Measurements from ENCODE around the gene MIER3. TPM values are rescaled to one million over a fixed set of nuclear protein-coding genes. Genes with fewer than 3 reads are reported as not detected.

Gene MIER3
- total and polyA plus RNA-seq, 2 of the 13 experiments (the other 11 are each of a cell fraction or from before 2014, with no cell fraction given): 14.6 to 38.8 TPM

DNA sequence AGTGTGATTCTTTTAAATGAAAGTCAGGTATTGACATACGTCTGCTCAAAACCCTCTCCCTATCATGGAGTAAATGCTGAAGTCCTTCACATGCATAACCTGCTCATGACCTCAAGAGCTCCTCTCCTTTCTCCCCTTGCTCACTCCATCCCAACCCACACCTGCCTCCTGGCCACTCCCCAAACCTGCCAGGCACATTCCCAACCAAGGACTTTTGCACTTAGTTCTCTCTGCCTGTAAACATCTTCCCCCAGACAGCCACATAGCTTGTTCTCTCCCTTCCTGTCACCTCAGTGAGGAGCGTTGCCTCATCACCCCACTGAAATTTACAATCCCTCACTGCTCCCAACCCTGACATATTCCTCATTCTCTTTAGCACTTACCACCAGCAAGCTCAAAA lies 33.9 kb downstream of the MIER3 start:
- POLR2A ChIA-PET: interaction anchor here (0.7 to 2.0 kb wide), 5 partner anchors 8 to 255 kb away, joined by 3 to 21 read pairs (median 3); partner anchors contain the start of genes GPBP1 and SETD9
- no peaks in the 10 kb centered on the region for H4K20me1 ChIP-seq (ENCODE audit: insufficient read depth, low read length)
- H3K27ac ChIP-seq (ENCODE audit: extremely low read length, insufficient read depth, low read length): peak overlapping the region; percentile 49
- BruUV-seq (replicated peaks): no TSS peak
- FAIRE-seq (peak; percentile 76), ATAC-seq (peak; percentile 91), DNase-seq (ENCODE audit: low spot score) (peak; percentile 55)
- H3K36me3 ChIP-seq (replicated peaks in 1 of 2; ENCODE audit: control insufficient read depth in 1 of 2, insufficient read depth in 2 of 2, low read length in 2 of 2): peaks cover 2 to 18% of the 10 kb centered on the region in 2 experiments
- no peaks in the 10 kb centered on the region for H3K79me2 ChIP-seq (ENCODE audit: insufficient read depth, low read length)
- no peak overlapping the region for H3K9ac ChIP-seq (ENCODE audit: insufficient read depth, low read depth, low read length)
- H3K4me1 ChIP-seq (ENCODE audit: insufficient read depth, low read length): peaks cover 22% of the 10 kb centered on the region
- H2AFZ ChIP-seq (ENCODE audit: low read length): no peak overlapping the region
- 37% methylated on average over 2 of the region's 2 CpGs for WGBS (ENCODE audit: low lambda C conversion rate)
- in situ Hi-C loops (cut with HindIII; ENCODE audit: extremely low pct_ligation_motif_present, low pct_unique_long_range_greater_than_20kb) (no loop called here), intact Hi-C loops (cut with micrococcal nuclease; ENCODE audit: unreplicated experiment) (no loop called here)
- peak overlapping the region; percentile 31 for H3K4me2 ChIP-seq (ENCODE audit: low read depth, low read length)
- CTCF ChIA-PET (ENCODE audit: low intra/inter-chr PET ratio, low total read pairs): no interaction called here
- no peak overlapping the region for H3K4me3 ChIP-seq (replicated peaks in 1 of 3; ENCODE audit: insufficient read depth in 1 of 3, low read depth in 2 of 3, low read length in 3 of 3)
- no peaks in the 10 kb centered on the region for H3K27me3 ChIP-seq (ENCODE audit: control insufficient read depth in 1 of 2, insufficient read depth in 2 of 2, low read length in 2 of 2)
- H3K9me3 ChIP-seq (ENCODE audit: low read length): no peaks in the 10 kb centered on the region
- TF ChIP-seq RBM22 (optimal IDR thresholded peaks at IDR 0.05; ENCODE audit: low read length) (no peak), RFX5 (IDR thresholded peaks at IDR 0.05; ENCODE audit: low read depth, low read length) (no peak), ASH2L (IDR thresholded peaks at IDR 0.05; ENCODE audit: insufficient read length, low read depth, low read length) (no peak), JUNB (CRISPR knock-in tag; IDR thresholded peaks at IDR 0.05; ENCODE audit: borderline replicate concordance) (no peak), HNF4A (CRISPR knock-in tag; IDR thresholded peaks at IDR 0.05) (peak; percentile 51; the same call in 1 of the 2 replicates), SAP130 (CRISPR knock-in tag; IDR thresholded peaks at IDR 0.05; ENCODE audit: low read depth) (peak; percentile 39), LCORL (IDR thresholded peaks at IDR 0.05) (no peak; the same call in 1 of the 2 replicates), LCORL (CRISPR knock-in tag; IDR thresholded peaks at IDR 0.05) (peak; percentile 60), ZNF703 (CRISPR knock-in tag; IDR thresholded peaks at IDR 0.05; ENCODE audit: borderline replicate concordance) (no peak), FOXK1 (CRISPR knock-in tag; IDR thresholded peaks at IDR 0.05; ENCODE audit: borderline replicate concordance, low read depth) (0 out of 2 replicates have a peak, but pooled peaks have one; percentile 34), FOXA1 (IDR thresholded peaks at IDR 0.05) (no peak), FOXA1 (CRISPR knock-in tag; IDR thresholded peaks at IDR 0.05) (peak; percentile 33; the same call in 1 of the 2 replicates)
- TF ChIP-seq, protein P1, sequence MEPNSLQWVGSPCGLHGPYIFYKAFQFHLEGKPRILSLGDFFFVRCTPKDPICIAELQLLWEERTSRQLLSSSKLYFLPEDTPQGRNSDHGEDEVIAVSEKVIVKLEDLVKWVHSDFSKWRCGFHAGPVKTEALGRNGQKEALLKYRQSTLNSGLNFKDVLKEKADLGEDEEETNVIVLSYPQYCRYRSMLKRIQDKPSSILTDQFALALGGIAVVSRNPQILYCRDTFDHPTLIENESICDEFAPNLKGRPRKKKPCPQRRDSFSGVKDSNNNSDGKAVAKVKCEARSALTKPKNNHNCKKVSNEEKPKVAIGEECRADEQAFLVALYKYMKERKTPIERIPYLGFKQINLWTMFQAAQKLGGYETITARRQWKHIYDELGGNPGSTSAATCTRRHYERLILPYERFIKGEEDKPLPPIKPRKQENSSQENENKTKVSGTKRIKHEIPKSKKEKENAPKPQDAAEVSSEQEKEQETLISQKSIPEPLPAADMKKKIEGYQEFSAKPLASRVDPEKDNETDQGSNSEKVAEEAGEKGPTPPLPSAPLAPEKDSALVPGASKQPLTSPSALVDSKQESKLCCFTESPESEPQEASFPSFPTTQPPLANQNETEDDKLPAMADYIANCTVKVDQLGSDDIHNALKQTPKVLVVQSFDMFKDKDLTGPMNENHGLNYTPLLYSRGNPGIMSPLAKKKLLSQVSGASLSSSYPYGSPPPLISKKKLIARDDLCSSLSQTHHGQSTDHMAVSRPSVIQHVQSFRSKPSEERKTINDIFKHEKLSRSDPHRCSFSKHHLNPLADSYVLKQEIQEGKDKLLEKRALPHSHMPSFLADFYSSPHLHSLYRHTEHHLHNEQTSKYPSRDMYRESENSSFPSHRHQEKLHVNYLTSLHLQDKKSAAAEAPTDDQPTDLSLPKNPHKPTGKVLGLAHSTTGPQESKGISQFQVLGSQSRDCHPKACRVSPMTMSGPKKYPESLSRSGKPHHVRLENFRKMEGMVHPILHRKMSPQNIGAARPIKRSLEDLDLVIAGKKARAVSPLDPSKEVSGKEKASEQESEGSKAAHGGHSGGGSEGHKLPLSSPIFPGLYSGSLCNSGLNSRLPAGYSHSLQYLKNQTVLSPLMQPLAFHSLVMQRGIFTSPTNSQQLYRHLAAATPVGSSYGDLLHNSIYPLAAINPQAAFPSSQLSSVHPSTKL (CRISPR knock-in tag; IDR thresholded peaks at IDR 0.05): peak; percentile 21; the same call in 1 of the 2 replicates
- TF ChIP-seq, protein P2, sequence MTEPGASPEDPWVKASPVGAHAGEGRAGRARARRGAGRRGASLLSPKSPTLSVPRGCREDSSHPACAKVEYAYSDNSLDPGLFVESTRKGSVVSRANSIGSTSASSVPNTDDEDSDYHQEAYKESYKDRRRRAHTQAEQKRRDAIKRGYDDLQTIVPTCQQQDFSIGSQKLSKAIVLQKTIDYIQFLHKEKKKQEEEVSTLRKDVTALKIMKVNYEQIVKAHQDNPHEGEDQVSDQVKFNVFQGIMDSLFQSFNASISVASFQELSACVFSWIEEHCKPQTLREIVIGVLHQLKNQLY (CRISPR knock-in tag; IDR thresholded peaks at IDR 0.05): 0 out of 2 replicates have a peak, but pooled peaks have one; percentile 29
- TF ChIP-seq, protein P3, sequence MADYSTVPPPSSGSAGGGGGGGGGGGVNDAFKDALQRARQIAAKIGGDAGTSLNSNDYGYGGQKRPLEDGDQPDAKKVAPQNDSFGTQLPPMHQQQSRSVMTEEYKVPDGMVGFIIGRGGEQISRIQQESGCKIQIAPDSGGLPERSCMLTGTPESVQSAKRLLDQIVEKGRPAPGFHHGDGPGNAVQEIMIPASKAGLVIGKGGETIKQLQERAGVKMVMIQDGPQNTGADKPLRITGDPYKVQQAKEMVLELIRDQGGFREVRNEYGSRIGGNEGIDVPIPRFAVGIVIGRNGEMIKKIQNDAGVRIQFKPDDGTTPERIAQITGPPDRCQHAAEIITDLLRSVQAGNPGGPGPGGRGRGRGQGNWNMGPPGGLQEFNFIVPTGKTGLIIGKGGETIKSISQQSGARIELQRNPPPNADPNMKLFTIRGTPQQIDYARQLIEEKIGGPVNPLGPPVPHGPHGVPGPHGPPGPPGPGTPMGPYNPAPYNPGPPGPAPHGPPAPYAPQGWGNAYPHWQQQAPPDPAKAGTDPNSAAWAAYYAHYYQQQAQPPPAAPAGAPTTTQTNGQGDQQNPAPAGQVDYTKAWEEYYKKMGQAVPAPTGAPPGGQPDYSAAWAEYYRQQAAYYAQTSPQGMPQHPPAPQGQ (CRISPR knock-in tag; IDR thresholded peaks at IDR 0.05; ENCODE audit: borderline replicate concordance): no peak
- TF ChIP-seq, protein P4, sequence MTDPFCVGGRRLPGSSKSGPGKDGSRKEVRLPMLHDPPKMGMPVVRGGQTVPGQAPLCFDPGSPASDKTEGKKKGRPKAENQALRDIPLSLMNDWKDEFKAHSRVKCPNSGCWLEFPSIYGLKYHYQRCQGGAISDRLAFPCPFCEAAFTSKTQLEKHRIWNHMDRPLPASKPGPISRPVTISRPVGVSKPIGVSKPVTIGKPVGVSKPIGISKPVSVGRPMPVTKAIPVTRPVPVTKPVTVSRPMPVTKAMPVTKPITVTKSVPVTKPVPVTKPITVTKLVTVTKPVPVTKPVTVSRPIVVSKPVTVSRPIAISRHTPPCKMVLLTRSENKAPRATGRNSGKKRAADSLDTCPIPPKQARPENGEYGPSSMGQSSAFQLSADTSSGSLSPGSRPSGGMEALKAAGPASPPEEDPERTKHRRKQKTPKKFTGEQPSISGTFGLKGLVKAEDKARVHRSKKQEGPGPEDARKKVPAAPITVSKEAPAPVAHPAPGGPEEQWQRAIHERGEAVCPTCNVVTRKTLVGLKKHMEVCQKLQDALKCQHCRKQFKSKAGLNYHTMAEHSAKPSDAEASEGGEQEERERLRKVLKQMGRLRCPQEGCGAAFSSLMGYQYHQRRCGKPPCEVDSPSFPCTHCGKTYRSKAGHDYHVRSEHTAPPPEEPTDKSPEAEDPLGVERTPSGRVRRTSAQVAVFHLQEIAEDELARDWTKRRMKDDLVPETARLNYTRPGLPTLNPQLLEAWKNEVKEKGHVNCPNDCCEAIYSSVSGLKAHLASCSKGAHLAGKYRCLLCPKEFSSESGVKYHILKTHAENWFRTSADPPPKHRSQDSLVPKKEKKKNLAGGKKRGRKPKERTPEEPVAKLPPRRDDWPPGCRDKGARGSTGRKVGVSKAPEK (CRISPR knock-in tag; IDR thresholded peaks at IDR 0.05; ENCODE audit: borderline replicate concordance): no peak
